HG03135 (cell line): Measurements from ENCODE around the gene C1orf116.
"Not testable (repeated sequence)": the region's sequence is repeated elsewhere in the genome, so short reads cannot be mapped to it uniquely, and the experiment has no call there.

ENCODE experiments used
- ATAC-seq: cut with Tn5 transposase; IDR thresholded peaks from one replicate; pipeline ENCODE4 v1.9.1; 2021; ENCODE audit warnings: mild to moderate bottlenecking, moderate library complexity; ENCODE audit not compliant: unreplicated experiment

The C1orf116 gene

DNA sequence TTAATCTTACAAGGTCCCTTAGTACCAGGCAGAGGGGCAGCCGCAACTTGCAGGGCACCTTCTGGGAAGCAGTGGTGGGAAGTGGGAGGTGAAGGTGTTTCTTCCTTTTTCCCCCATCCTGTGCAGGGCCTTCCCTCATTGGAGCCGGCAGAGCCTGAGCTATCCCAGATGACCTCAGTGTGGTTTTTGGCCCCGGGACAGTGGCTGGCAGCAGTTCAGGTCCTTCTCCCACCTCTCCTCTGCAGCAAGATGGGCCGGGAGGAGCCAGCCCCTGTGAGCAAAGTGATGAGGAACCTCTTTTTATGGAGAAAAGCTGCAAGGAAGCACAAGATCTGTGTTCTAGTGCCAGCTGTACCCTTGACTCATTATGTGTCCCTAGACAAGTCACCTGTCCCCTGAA, 27.3 kb upstream of the C1orf116 start:
- no peak for ATAC-seq

DNA sequence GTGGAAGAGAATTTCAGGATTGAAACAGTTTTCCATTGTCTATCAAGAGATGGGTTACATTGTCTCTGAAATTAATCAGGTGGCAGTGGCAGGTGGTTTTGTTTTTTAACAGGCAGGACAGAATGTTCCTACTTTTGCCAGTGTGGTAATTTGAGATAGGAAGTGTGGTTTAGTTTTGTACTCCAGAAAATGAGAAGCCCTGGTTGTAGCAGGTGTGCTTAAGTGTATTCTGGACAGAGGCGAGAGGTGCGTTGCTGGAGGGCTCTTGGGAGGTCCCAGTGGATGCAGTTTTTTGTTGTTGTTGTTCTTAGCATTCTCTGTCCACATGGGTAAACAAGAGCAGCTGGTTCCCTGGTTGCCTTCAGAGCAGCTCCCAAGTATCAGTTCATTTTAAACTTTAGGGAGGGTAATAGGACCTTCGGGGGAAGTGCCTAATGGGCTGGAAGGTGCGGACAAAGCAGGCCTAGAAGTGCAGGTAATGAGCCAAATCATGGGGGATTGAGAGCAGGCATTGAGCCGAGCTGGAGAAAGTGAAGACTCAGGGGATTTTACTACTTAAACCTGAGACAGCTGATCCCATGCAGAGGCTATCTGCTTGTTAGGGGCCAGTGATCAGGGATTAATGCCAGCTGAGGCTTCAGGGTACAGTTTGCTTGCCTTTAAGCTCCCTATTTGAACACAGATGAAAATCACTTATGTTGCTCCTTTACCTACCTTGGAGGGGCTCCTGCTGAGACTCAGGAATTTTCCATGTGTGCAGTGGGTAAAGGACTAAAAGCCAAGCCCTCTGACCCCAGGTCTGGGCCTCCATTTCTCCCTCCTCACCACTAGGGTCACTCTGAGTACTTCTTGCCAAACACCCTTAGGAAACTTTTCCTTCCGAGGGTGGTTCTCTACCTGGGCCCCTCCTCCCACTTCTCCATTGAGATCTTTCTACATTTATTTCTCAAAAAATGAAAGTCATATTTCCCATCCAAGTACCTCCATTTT, 26.6 kb upstream of the C1orf116 start:
- ATAC-seq = no peak

DNA sequence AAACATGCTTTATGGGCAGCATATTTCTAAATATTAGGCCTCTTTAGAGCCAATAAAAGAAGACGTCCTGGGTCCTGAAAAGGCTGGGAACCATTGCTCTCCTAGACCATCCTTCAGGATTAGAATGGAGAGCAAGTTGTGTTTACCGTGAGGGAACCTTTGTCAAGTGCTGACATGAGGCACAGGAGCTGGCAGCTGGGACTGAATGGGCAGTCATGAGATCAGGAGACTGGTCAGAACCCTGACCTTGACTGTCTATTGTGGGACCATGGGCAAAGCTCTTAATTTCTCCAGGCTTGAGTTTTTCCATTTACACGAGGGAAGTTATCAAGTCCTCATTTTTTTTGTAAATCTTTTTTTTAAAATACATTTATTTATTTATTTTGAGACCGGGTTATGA, 25.7 kb upstream of the C1orf116 start:
- ATAC-seq = no peak

DNA sequence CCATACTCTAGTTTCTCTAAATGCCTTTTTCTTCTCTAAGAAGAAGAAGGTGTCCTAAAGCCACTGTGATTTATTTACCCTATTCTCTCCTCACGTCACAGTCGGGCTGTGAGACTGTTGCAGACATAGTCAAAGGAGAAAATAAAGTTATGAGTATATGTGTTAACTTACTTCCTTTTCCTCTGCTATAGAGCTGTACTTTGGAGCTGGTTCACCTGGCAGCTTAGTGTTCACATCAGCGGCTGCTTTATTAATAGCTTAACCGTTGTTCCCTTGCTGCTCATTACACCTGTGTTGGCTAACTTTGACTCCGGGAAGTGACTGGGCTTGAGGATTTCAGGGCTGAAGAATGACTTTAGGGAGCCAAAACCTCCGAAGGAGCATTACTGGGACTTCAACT, 24.1 kb upstream of the C1orf116 start:
- no peak for ATAC-seq

DNA sequence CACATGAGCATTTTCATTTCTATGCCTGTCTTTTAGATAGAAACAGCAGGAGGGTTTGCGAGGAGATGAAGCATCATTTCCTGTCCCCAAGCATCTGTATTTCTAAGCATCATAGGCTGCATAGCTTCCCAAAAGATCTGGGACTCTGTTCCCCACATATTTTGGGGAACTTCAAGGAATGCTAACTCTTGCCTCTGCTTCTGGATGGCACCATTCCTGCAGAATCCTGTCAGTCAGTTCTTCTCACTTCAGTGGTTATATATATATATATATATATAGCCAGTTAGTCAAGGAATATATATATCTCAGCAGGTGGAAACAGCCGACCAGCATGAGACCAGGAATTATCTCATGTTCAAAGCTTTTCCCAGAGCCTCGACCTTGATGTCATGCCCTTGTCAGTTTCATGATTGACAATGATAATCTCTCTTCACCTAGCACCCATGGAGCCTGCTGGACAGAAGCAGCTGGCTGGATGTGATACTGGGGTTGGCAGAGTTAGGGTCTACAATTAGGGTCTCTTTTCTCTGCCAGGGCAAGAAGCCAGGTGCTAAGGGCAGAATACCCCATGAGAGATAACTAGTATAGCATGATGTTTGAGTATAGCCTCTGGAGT, 22.9 kb upstream of the C1orf116 start:
- ATAC-seq = no peak

DNA sequence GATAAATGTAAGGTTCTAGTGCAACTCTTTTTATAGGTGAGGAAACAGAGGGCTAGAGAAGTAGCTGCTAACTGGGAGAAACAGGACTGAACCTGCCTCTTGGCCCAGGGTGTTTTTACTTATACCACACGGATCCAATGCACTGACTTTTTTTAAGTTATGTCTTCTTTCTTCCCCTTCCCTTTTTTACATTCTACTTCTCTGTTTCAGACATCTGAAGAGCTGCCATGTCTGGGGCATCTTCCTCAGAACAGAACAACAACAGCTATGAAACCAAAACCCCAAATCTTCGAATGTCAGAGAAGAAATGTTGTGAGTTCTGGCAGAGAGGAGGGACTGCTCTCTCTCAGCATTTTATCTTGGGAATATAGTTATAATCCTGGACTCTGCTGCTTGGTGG, 21.9 kb upstream of the C1orf116 start:
- ATAC-seq = no peak

DNA sequence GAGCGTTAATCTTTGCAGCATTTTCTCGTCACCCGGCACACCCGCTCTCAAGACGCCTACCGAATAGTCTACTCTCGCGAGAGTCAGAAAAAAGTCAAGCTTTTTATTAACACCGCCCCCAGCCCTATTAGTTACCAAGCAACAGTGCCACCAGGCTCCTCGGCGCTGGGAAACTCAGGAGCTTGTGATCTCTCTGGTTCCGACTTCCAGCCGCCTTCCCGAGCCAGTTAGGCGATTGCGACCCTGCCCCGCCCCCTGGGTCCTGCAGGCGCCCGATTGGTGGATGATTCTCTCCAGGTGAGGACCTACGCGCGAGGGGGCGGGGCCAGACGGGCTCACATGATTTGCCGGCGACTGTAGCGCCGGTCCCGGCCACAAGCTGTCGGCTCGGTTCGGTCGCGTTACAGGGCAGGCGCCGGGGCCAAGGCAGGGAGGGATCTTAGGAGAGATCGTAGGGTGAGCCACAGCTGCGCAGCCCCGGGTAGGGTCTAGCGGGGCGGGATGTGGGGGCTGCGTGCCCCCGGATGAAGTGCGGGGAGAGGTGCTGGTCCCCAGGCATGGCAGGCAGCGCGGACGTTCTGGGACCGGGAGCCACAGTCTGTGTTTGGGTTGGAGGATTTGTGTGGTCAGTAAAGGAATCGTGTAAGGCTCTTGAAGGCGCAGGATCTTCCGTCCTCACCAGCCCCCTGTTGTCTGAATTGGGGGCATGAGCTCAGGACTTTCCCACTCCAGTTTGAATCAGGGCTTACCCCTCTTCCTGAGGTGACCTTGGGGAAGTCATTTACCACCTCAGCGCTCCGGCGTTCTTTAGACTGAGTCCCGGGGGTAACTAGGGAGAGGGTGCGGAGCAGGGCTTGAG, 20.6 kb upstream of the C1orf116 start, which contains the start of gene PFKFB2:
Gene PFKFB2 (plus strand): TSS at position 365 of the 859 bp plus-strand sequence. CDS start 1,443 bp downstream, outside the sequence.
- ATAC-seq = peak; percentile 82

DNA sequence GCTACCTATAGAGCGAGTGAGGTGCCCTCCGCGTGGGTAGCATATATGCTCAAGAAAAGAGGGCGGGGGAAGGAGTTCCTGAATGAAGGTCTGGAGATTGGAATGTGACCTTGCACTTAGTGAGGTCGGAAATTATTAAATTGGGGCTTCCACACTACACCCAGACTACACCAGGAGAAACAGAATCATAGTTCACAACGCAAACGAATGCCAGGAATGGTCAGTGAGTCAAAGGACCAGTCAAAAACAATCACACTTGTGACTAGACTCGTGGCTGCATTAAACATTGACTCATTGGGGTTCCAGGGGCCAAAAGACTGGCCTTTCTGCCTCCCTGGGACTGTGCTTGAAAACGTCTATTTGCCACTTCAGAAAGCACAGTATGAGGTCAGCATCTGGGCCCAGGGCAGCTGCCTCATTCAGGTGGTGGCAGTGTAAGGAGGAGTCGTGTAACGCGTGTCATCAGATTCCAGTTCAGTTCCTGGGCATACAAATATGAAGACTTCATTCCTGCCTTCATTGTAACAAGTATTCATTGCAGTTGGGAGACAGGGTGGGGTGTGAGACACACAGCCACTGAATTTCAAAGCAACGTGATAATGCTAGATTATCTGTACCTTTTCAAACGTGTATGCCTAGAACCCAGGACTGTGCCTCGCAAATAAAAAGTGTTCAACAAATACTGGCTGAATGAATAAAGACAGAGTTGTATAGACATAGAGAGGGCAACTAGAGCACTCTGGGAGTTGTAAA, 18.8 kb upstream of the C1orf116 start, which contains the start of gene YOD1:
Gene YOD1 (minus strand): TSS at position 18 of the 753 bp plus-strand sequence. CDS start 178 bp downstream, outside the sequence.
- no peak for ATAC-seq

DNA sequence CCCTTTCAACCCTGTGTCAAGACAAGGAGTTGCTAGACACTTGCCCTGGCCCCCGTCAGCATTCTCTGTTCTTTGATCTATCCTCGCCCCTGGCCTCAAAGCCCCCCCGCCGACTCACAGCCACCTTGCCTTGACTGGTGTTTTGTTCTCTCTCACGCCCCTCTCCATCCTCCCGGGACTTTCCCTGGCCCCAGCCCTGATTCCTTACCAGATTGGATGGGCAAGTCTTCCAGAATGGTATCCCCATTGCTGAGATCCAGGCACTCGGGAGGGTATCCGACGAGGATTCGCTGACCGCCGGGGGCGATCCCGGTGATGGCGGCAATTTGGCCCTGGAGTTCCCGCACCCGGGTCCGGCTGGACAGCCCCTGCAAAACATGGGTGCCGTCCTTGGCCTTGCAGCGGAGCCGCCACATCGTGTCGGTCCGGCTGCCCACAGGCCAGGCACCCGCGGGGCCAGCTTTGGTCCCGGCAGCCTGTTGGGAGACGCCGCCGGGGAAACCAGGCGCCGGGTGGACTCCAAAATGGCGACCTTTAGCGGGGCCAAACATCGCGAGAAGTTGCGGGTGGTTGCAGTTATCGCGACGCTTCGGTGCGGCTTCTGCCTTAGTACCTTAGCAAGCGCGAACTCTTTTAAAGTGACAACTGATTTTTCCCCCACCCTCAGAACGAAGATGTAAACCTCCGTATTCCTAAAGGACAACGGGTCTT, 18.1 kb upstream of the C1orf116 start:
- peak; percentile 54 for ATAC-seq

DNA sequence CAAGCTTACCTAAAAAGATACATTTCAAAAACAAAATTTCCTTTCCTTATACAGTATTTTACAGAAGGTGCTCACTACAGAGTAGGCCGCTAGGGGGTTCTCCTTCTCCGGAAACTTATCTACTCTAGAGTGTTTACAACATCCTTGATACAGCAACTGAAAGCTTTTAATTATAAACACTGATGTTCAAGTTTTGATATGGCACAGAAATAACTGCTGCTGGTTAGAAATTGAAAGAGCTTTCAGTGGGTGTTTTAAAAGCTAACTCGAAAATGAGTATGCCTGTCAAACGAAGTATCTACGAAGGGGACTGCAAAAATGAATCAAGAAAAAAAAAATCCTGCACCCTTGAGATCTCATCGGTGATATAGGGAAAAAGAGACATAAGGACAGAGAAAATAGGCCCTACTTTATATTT, 17.4 kb upstream of the C1orf116 start:
- no peak for ATAC-seq

DNA sequence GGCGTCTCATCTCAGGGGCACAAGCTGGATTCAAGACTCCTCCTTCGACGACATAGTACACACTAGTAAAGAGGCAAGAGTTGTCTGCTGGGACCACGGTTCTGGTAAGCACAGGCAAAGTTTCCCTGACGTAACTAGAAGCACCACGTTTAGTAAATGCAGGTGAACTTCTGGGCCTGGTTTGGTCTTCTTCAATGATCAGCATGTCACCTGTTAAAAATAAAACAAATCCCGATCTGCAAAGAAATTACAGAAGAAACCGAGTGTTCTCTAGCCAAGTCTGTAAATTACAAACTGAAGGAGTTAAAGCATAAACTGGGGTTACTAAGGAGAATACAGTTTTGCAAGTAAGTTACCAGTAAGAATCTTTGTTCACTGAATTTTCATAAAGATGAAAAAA, 17.0 kb upstream of the C1orf116 start:
- no peak for ATAC-seq

DNA sequence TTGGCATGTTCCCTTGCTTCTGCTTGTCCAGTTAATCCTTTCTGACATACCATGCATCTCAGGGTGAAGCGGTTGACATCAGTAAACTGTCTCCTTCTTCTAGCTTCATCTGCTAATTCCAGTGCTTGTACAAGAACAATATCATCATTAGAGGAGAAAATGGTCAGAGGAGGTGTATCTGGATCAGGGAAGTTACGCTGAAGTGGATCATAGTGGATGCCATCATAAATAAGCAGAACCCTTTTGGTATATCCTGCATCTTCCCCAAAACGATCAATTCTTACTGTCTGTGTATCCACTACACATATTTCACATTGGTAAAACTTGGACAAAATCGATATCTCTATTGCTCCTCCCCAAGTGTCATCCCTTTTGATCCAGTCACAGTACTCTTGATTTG, 16.5 kb upstream of the C1orf116 start:
- no peak for ATAC-seq

DNA sequence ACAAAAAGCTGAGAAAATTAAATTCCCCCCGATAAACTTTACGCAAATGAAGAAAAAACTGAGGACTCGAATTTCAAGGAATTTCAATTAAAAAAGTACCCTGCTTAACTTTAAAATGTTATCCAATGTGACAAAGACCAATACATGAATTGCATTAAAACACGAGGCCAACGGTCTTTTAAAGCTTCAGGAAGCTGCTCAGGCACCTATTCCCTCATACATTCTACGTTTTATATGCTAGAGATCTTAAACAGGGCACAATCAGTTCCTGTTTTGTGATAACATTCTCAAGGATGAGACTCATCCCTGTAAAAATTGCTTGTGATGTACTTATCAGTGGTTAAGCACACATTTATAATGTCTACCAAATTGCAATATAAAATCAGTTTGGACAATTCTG, 15.5 kb upstream of the C1orf116 start:
- no peak for ATAC-seq

DNA sequence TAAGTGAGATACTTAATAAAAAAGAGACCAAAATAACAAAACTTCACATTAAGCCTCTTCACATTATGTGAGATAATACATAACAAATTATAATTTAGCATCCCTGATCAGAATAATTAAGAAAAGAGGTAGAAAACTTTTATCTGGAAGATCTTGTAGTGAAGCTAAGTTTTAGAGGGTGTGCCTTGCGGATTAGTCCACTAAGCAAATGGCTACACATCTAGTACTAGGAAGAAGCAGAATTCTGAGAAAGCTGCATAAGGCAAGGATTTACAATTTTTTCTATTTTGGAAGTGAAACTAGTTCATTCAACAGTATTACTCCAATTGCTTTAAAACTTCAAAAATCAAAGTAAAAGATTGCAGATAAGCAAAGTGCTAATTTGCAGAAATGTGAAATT, 14.9 kb upstream of the C1orf116 start:
- ATAC-seq = no peak

DNA sequence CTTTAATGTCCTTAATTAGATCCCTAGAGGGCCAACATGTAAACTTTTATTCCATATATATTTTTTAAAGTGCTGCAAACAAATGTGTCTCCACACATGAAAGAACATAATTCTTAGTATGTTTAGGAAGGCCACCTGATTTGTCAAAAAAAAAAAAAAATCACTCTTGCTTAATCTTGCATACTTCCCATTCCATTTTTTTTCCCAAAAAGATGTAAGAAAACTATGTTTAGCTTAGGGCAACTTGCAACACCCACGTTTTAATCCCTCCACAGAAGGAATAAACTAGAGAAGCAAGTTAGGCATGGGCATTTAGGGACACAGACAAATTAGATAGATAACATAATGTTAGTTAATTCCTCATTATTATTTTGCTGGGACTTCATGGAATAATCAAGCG, 12.9 kb upstream of the C1orf116 start:
- ATAC-seq = no peak

DNA sequence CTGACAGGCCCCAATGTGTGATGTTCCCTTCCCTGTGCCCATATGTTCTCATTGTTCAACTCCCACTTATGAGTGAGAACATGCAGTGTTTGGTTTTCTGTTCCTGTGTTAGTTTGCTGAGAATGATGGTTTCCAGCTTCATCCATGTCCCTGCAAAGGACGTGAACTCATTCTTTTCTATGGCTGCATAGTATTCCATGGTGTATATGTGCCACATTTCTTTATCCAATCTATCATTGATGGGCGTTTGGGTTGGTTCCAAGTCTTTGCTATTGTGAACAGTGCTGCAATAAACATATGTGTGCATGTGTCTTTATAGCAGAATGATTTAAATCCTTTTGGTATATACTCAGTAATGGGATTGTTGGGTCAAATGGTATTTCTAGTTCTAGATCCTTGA, 8.8 kb upstream of the C1orf116 start:
- ATAC-seq = not testable (repeated sequence)

DNA sequence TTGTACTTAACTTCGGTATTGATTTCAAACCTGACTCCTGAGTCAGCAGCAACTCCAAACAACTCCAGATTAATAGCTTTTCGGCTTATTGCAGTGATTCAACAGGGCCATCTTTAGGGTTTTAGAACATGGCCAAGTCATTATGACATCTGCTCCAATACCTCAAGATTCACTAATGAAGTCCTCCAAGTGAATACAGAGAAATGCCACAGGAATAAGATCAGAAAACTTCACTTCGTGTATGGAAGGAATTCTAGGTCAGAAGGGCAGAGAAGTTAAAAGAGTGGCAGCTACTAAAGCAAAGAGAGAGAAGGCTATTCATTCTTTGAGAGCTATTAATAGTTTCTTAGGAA, 7.6 kb upstream of the C1orf116 start:
- no peak for ATAC-seq

DNA sequence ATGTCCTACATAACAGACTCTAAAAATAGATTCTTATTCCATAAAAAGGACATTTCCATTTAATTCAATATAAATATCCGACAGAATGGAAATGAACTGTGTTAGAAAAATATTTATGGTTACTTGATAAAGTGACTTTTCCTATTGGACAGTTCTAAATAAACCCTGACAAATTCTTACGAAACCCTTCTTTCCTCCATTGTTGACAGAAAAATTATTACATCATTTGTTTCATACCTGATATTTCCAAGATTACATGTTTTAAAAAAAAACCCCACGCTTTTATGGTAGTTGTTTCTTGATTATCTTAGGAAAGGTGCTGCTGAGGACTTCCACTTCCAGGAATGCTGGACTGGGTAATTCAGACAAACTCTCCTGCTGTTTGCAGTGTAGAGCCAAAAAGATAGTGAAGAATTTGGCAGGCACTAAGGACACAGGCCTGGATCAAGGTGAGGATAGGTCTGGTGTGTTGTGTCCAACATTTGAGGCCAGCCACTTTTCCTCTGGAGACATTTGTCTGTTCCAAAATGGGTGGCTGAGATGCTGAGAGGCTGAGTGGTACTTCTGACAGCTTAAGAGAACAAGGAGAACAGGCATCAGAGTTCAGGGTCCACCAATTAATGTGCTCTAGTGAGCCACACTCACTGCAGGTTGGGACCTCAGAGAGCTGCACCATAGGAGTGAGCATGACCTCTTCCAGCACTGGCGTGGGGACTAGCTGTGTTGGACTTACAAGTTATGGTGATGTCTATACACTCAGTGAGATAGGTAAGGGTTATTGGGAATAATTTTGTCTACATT, 7.0 kb upstream of the C1orf116 start:
- no peak for ATAC-seq

DNA sequence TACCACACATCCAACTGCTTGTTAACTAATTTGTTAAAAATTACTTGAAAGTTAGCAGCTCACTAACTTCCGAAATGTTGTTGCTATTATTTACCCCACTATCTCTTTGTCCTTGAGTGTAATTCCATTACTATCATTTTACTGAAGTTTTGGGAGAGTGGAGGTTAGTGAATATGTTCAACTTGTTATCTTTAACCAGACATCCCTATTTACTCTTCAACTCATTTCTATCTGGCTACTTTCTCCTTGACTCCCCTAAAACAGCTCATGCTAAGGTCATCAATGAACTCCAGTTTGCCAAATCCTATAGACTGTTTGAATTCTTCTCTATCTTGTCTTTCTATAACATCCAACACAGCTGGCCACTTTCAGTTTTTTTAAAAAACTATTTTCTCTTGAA, 4.3 kb upstream of the C1orf116 start:
- ATAC-seq = no peak
